Ovary (tissue), 10 donors: ENCODE measurements around the gene ZNF354C. TPM values are rescaled to one million over a fixed set of nuclear protein-coding genes. Genes with fewer than 3 reads are reported as not detected.

ENCODE experiments used
- DNase-seq, 5 donors: peaks; one replicate each; pipeline ENCODE4 v3.0.0-alpha.2; 2019 to 2020
- H3K27ac ChIP-seq, 2 donors: fragments of 200-600 bp; one replicate each; pipeline versions ENCODE4 v1.5.1 to v1.8.0; 2019 to 2022
- H3K27me3 ChIP-seq: fragments of 200-600 bp; one replicate; pipeline ENCODE4 v1.8.0; 2022
- H3K36me3 ChIP-seq: fragments of 200-600 bp; sonication (generic); one replicate; pipeline ENCODE4 v1.5.1; 2019
- H3K4me1 ChIP-seq: one replicate; pipeline ENCODE4 v1.8.1; 2013; ENCODE audit warnings: mild to moderate bottlenecking, moderate library complexity; ENCODE audit not compliant: insufficient read depth
- H3K4me3 ChIP-seq: fragments of 200-600 bp; sonication (generic); one replicate; pipeline ENCODE4 v1.5.1; 2017
- H3K9me3 ChIP-seq, 2 donors: fragments of 200-600 bp in 1 of 2; sonication (generic) in 1 of 2; one replicate each; pipeline versions ENCODE4 v1.5.1 to v1.8.1; 2013 to 2019; ENCODE audit warnings: mild to moderate bottlenecking in 1 of 2, moderate library complexity in 1 of 2
- CTCF ChIP-seq, 3 donors: fragments of 450-650 bp in 2 of 3; fragments of 200-600 bp in 1 of 3; IDR thresholded peaks; one replicate each; pipeline versions ENCODE4 v1.5.1 to v1.8.0; 2016 to 2022; ENCODE audit warnings: antibody characterized with exemption in 3 of 3, mild to moderate bottlenecking in 1 of 3
- EP300 ChIP-seq: sonication (generic); formaldehyde crosslinking; IDR thresholded peaks from one replicate; pipeline ENCODE4 v1.6.1; 2017; ENCODE audit warnings: antibody characterized with exemption
- POLR2A ChIP-seq: fragments of 450-650 bp; IDR thresholded peaks from one replicate; pipeline ENCODE4 v1.6.1; 2017; ENCODE audit warnings: antibody characterized with exemption, mild to moderate bottlenecking, moderate library complexity
- WGBS, 3 donors: extraction: QIAGEN DNeasy Blood & Tissue Kit in 1 of 3; methylation state at CpG; one replicate each; pipeline versions ENCODE4 v1.1.5 to v1.1.7; 2013 to 2017; 5-methylcytosine and 5-hydroxymethylcytosine counted together
- intact Hi-C, 4 donors: fragments of 100-400 bp; cut with DNase I; formaldehyde crosslinking; loops; one replicate each; pipeline versions ENCODE4 v1.11.0 to v1.15.1; 2022 to 2023
- long read RNA-seq, 3 donors: library from polyadenylated mRNA in 2 of 3; unstranded in 2 of 3; transcript quantifications; one replicate each; pipeline ENCODE4 v2.0.0 and lab custom pipeline, GENCODE V29; 2021 to 2026
- polyA plus RNA-seq, 2 donors: library from polyadenylated mRNA; stranded (reverse); fragments of 200-250 nt in 1 of 2; fragments of 350-450 nt in 1 of 2; fragmentation: Illumina TruSeq in 1 of 2; extraction: RNeasy Lipid Tissue Mini Kit (QIAGEN cat#74804) in 1 of 2; gene quantifications; one replicate each; pipeline ENCODE4 v1.2.3, GENCODE V29; 2013 to 2014
- total RNA-seq, 7 donors: library from RNA; depleted of rRNA in 2 of 7; stranded (reverse); fragments of >200 nt in 2 of 7; fragmentation: NEBNext Ultra II Directional in 3 of 7; extraction: Animal tissue kit (Norgen Biotek cat#: 25700) in 3 of 7; gene quantifications; one replicate each; pipeline versions ENCODE4 v1.1.0 to v1.2.4, GENCODE V29; 2016 to 2023
- donor health status: DM: no; HTN: no; CAD: no; lungs with moderate emphysema.
- donor health status: DM: no; HTN: no; CAD: no.
- donor health status: Bipolar disorder and iron deficiency.
- donor health status: DM: yes; HTN: yes; CAD: no.
- donor health status: DM: no; HTN: no; CAD: no.
- donor health status: DM: yes; HTN: yes; CAD: no.

The ZNF354C gene
- total RNA-seq (10 to 100 TPM in 3 of 7 donors, 1 to 10 TPM in 4; 4.9 to 11.8 (median 10.0) TPM), polyA plus RNA-seq (1 to 10 TPM; 4.1 to 6.2 TPM)
- long read RNA-seq, donor 1, full-length matches to known transcripts, result 5 of 14 reads
- long read RNA-seq, donor 1, partial matches to known transcripts, result 7 of 14 reads
- long read RNA-seq, donor 1, other reads (novel, unspliced or antisense), result 2 of 14 reads
- long read RNA-seq, donor 2, full-length matches to known transcripts, result 1 of 1 reads
- long read RNA-seq, donor 2, partial matches to known transcripts, result 0 of 1 reads
- long read RNA-seq, donor 2, other reads (novel, unspliced or antisense), result 0 of 1 reads
- long read RNA-seq, donor 3, full-length matches to known transcripts, result 10 of 16 reads
- long read RNA-seq, donor 3, partial matches to known transcripts, result 1 of 16 reads
- long read RNA-seq, donor 3, other reads (novel, unspliced or antisense), result 5 of 16 reads

DNA sequence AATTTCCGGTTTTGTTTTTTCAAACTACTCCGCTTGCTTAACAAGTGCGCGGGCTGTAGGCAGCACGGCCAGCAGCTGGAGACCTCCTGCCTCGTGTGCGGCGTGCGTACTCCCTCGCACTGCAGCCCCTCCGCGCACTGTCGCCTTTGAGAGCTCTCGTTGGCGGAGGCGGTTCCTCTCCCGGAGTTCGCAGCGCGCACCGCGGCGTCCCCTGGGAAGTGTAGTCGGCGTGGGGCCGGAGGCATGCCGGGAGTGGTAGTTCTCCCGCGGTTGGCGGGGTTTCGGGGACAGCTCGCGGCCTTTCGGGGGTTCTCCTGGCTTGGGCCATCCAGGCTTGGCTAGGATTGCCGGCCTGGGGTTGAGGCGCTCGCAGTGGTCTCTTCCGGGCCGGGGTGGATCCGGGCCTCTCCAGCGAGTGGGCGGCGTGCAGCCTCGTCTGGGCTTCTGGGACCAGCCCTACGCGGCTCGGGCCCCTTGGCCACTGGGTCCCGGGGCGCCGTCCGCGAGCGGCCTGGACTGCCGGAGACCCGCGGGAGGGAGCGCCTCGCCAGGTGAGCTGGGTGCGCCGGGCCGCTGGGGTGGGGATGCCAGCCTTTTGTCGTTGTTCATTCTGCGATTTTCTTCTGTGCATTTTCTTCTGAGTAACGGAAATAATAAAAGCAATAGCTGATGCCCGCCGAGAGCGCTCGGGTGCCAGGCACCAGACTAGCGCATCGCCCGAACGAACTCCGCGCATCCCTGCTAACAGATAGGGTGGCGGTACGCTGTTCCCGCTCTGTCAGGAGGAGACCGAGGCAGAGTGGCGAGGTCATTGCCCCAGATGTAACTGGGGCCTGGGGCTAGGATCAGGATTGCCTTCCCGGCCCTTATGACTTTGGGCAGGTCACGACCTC is at the start of gene ZNF354C:
ZNF354C (plus strand) TSS at position 258 of the 893 bp plus-strand sequence. CDS start 1,696 bp downstream, outside the sequence.
- intact Hi-C loops, result loop anchor here in 2 of 4 donors (2.0 to 10.0 kb wide), 3 partner anchors 206 to 336 kb away; partner anchors contain the start of genes ZNF354A (in 1 of the 2) and ZNF354B (in 1 of the 2)
- DNase-seq, result peak; percentile 86 to 93 (median 90)
- 1 to 2% (median 2%) methylated on average over 58 to 81 of the region's 81 CpGs for WGBS, 3 donors
- peak within 1 kb of the TSS; percentile 96 for H3K4me3 ChIP-seq
- peaks cover 3% of the 10 kb centered on the region for H3K4me1 ChIP-seq
- H3K36me3 ChIP-seq, result no peaks in the 10 kb centered on the region
- peak within 1 kb of the TSS; percentile 43 to 71 for H3K27ac ChIP-seq
- no peak for TF ChIP-seq EP300
- TF ChIP-seq CTCF (IDR thresholded peaks at IDR 0.05), result no peak
- no peak for TF ChIP-seq POLR2A
- peaks cover 0 to 2% of the 10 kb centered on the region in 2 donors for H3K9me3 ChIP-seq
- no peaks in the 10 kb centered on the region for H3K27me3 ChIP-seq

GRCh38 chr5:179023528-179024189 is 36.5 kb upstream of the ZNF354C start, which contains the start of gene ZNF879:
ZNF879 (plus strand) TSS chr5:179023804; CDS start chr5:179025005, 1,201 bp downstream.
- Histone ChIP-seq H3K4me3 (peak within 1 kb of the TSS; percentile 50), H3K36me3 (peaks cover 2% of the 10 kb centered on the region), H3K9me3 (peaks cover 0 to 21% of the 10 kb centered on the region in 2 donors), H3K27ac (peak within 1 kb of the TSS; percentile 81 to 83), H3K4me1 (peaks cover 5% of the 10 kb centered on the region), H3K27me3 (no peaks in the 10 kb centered on the region)
- TF ChIP-seq POLR2A, result peak; percentile 54
- TF ChIP-seq CTCF (IDR thresholded peaks at IDR 0.05), result peak in 1 of 3 donors; percentile 13
- TF ChIP-seq EP300, result no peak
- intact Hi-C loops, result no loop called here
- peak; percentile 92 to 95 (median 94) for DNase-seq
- WGBS, 3 donors, result 0 to 1% (median 0%) methylated on average over 69 to 72 of the region's 72 CpGs

DNA sequence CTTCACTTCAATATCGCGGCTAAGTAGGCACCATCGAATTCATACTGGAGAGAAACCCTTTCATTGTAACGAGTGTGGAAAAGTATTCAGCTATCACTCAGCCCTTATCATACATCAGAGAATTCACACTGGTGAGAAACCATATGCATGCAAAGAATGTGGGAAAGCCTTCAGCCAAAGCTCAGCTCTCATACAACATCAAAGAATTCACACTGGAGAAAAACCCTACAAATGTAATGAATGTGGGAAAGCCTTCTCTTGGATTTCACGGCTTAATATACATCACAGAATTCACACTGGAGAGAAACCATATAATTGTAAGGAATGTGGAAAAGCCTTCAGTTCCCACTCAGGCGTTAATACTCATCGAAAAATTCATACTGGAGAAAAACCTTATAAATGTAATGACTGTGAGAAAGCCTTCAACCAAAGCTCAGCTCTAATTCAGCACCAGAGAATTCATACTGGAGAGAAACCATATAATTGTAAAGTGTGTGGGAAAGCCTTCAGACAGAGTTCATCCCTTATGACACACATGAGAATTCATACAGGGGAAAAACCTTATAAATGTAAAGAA is 27.1 kb upstream of the ZNF354C start:
- H3K27me3 ChIP-seq, result no peaks in the 10 kb centered on the region
- intact Hi-C loops, result no loop called here
- peaks cover 16 to 53% of the 10 kb centered on the region in 2 donors for H3K9me3 ChIP-seq
- 97 to 99% (median 98%) methylated on average over 7 of the region's 7 CpGs for WGBS, 3 donors
- H3K4me3 ChIP-seq, result no peak overlapping the region
- H3K36me3 ChIP-seq, result peaks cover 3% of the 10 kb centered on the region
- no peak for DNase-seq
- no peak for TF ChIP-seq CTCF (IDR thresholded peaks at IDR 0.05)
- TF ChIP-seq POLR2A, result no peak
- TF ChIP-seq EP300, result no peak
- no peak overlapping the region for H3K27ac ChIP-seq
- H3K4me1 ChIP-seq, result no peaks in the 10 kb centered on the region
